NCI-H524 treated with DMSO at 0.1 percent for 48 hours (cell line): ENCODE measurements around the gene CAVIN3.
"Not testable (repeated sequence)": the region's sequence is repeated elsewhere in the genome, so short reads cannot be mapped to it uniquely, and the experiment has no call there.

Source experiments
- DNase-seq: peaks from one replicate; lab custom pipeline; 2025; lab: John Stamatoyannopoulos, UW

CAVIN3 gene

GRCh38 chr11:6323291-6323905 is 3.1 kb upstream of the CAVIN3 start:
- DNase-seq = no peak

GRCh38 chr11:6321961-6322362 is 1.7 kb upstream of the CAVIN3 start:
- no peak for DNase-seq

DNA sequence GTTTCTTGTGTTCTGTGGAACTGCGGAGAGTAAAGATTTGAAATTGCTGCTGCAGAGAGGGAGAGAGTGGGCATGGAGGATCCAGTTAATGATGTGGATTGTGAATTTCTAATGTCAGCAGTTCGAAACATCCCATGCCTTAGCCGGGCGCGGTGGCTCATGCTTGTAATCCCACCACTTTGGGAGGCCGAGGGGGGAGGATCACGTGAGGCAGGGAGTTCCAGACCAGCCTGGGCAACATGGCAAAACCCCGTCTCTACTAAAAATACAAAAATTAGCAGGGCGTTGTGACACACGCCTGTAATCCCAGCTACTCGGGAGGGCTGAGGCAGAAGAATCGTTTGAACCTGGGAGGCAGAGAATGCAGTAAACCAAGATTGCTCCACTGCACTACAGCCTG is 1.1 kb upstream of the CAVIN3 start:
- DNase-seq = no peak

DNA sequence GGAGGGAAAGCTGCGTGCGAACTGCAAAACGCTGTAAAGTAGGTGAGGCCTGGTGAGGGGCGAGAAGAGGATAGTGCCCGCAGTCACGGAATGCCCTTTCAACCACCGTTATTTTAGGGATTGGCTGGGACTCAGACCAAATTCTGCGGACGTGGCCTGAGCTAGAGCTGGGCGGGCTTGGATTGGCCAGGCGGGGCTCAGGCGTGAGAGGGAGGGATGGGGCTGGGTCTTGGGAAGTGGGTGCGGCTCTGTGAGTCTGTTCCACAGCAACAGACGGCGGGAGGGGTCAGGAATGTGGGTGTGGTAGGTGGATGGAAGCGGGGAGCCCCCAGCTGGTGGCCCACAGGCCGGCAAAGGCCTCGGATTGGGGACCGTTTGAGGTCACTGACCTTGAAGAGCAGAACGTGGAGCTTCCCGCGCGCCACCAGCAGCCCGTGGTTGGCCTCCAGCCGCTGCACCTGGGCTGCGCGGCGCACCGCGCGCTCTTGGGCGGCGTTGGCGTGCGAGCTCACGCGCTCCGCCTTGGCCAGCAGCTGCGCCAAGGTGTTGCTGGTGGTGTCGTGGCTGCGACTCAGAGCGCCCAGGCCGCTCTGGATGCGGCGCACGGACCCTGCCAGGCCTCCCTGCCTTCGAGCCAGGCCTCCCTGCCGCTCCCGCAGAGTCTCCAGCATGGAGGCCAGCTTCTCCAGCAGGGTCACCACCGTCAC is 444 bp downstream of the CAVIN3 start:
- DNase-seq = no peak

- no peak for DNase-seq
These were observed 1.1 kb downstream of the CAVIN3 start for GRCh38 chr11:6319001-6319703.

DNA sequence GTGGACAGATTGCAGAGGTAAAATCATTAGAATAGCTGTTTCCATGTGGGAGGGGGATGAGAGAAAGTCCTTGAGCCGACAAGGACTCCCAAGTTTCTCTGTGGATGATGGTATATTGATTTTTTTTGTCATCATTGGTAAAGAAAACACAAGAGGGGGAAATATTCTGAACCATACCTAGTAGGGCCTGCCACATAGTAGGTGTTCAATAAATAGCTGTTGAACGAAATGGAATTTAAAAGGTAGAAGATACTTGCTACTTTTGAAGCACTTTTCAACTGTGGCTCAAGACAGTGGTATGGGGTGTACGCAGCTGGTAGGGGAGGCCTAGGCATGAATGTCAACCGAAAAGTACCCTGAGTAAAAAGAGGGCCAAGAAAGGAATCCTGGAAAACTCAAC is 2.1 kb downstream of the CAVIN3 start:
- no peak for DNase-seq

GRCh38 chr11:6315811-6316425 is 4.4 kb downstream of the CAVIN3 start:
- DNase-seq = peak; percentile 7

- no peak for DNase-seq
These were observed 8.2 kb downstream of the CAVIN3 start for GRCh38 chr11:6312106-6312505.

GRCh38 chr11:6307876-6308275 is 12.4 kb downstream of the CAVIN3 start:
- DNase-seq = no peak

DNA sequence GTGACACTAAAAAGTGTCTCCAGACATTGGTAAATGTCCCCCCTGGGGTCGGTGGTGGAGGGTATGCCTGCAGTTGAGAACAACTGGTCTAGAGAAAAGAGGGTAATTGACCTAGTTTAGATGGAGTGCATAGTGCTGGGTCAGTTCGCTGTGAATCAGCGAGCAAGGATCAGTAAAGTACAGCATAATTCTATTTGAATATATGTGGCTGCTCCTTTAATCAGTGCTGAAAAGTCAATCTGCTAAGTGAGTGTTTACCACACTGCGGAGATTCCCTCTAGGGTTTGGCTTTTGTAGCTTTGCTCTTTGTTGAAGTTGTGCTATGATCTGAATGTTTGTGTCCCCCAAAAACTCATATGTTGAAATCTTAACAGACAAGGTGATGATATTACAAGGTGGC is 15.0 kb downstream of the CAVIN3 start:
- DNase-seq = peak; percentile 76

DNA sequence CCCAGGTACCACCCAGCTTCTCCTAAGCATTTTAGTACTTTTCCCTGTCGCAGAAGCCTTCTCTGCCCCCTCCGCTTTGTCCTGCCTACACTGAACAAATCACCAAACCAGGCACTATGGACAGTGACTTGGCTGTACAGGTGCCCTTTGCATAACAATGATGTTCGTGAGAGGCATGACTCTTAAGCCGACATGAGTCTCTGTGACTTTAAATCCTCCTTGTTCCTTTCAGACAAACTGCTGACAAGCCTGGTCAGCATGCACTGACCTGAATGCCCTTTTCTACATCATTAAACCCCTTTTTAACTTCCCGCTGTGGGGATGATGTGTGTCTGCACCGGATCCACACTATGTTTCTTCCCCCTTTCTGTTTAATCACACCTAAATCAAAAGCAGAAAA is 16.6 kb downstream of the CAVIN3 start:
- no peak for DNase-seq

DNA sequence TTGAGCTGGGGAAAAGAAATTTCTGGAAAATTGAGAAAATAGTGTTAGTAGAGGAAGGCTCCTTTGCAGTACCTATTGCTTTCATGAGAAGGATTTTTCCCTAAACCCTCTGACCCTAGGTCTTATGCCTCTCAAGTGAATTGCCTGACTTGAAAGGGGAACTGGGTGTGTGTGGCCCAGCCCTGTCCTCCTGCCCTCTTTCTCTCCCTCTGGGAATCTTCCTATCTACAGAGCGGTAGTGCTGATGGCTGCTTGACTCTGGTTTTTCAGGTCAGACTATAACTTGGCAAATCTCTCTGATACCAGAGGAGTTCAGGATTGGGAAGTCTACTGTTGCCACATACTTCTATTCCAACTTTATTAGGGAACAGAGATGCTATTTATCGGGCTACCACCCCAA is 19.2 kb downstream of the CAVIN3 start:
- DNase-seq = no peak

GRCh38 chr11:6300325-6300724 is 20.0 kb downstream of the CAVIN3 start:
- no peak for DNase-seq

DNA sequence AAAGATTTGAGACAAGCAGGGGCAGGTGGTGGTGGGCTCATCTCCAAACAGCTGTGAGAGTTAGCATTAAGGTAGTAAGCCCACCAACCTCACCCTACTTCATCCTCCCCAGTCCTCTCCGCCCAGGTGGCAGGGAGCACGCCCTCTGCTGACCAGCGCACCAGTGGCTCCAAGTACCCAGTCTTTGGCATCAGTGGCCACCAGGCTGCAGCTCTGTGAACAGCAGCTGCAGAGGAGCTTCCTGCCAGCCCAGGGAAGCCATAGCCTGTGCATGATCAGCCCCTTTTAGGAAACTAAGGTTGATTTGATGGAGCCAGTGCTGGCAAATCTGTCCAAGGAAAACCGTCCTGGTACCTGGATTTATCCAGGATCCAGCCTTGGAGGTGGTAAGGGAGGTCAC is 21.7 kb downstream of the CAVIN3 start:
- peak; percentile 18 for DNase-seq

DNA sequence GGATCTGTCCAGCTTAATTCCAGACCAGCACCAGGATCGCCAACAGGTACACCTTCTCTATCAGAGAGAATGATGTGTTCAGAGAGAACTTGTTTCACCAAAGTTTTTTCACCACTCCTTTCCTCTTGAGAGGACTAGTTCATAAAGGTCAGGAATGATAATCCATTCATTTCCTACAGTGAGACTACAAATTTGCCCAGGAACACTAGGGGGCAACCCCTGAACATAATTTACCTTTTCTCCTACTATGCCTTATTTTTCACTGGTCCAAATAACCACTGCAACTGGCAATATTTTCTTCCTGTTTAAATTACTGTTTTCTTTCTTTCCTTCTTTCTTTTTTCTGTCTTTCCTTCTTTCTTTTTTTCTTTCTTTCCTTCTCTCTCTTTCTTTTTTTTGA is 22.5 kb downstream of the CAVIN3 start:
- peak; percentile 51 for DNase-seq

- no peak for DNase-seq
These were observed 35.3 kb downstream of the CAVIN3 start for GRCh38 chr11:6285019-6285418.

GRCh38 chr11:6284250-6284649 is 36.1 kb downstream of the CAVIN3 start:
- no peak for DNase-seq

GRCh38 chr11:6283453-6284023 is 36.8 kb downstream of the CAVIN3 start:
- no peak for DNase-seq

DNA sequence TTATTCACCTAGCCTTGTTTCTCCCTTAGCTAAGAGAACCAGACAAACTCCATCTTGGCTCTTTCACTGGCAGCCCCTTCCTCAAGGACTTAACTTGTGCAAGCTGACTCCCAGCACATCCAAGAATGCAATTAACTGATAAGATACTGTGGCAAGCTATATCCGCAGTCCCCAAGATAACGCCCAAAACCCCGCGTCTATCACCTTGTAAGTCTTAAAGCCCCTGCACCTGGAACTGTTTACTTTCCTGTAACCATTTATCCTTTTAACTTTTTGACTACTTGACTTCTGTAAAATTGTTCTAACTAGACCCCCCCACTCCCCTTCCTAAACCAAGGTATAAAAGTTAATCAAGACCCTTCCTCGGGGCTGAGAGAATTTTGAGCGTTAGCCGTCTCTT is 39.5 kb downstream of the CAVIN3 start:
- DNase-seq = not testable (repeated sequence)

- DNase-seq = no peak
These were observed 47.1 kb downstream of the CAVIN3 start for GRCh38 chr11:6273188-6273587.

DNA sequence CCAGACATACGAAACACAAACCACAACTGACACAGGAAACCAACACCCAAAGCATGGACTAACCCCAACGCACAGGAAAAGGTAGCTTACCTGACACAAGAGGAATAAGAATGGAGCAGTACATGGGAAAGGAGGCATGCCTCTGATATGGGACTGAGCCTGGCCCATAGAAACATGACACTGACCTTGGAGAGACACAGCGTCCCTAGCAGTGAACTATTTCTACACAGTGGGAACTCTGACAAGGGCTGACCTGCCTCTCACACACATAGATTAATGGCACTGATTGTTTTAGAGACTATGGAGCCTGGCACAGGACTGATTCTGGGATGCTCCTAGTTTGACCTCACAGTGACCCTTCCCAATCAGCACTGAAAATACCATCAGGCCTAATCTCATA is 48.7 kb downstream of the CAVIN3 start:
- no peak for DNase-seq

GRCh38 chr11:6270584-6271246 is 49.6 kb downstream of the CAVIN3 start:
- DNase-seq = no peak
